GM12878 (cell line): ENCODE measurements around the gene TRPV3.

Experiments
- BHLHE40 ChIP-seq, 2 experiments: fragments of 450-650 bp in 1 of 2; IDR thresholded peaks; 2 replicates each; pipeline ENCODE4 v1.6.1; 2011 to 2017; ENCODE audit warnings: low read depth in 2 of 2, borderline replicate concordance in 1 of 2, improper control_type of control experiment in 1 of 2, low read length in 1 of 2, mild to moderate bottlenecking in 1 of 2
- CEBPB ChIP-seq, 2 experiments: fragments of 150-350 bp in 1 of 2; IDR thresholded peaks; 2 replicates each; pipeline ENCODE4 v1.6.1; 2012 to 2014; ENCODE audit warnings: low read depth in 2 of 2, low read length in 2 of 2, borderline replicate concordance in 1 of 2, inconsistent platforms in 1 of 2
- CTCF ChIP-seq, 3 experiments: IDR thresholded peaks in 2 of 3; conservative IDR thresholded peaks in 1 of 3; 2 replicates each; pipeline ENCODE4 v1.5.1; 2011; ENCODE audit warnings: low read depth in 3 of 3, low read length in 3 of 3, mild to moderate bottlenecking in 3 of 3, control low read depth in 2 of 3, moderate library complexity in 2 of 3, inconsistent platforms in 1 of 3, mixed read lengths in 1 of 3; ENCODE audit not compliant: control insufficient read depth in 2 of 3, insufficient read depth in 1 of 3; ENCODE audit errors: extremely low read depth in 1 of 3
- HDAC6 ChIP-seq: fragments of 200-600 bp; sonication (generic); IDR thresholded peaks from one replicate; pipeline ENCODE4 v1.8.0; 2017; ENCODE audit warnings: antibody characterized with exemption; ENCODE audit not compliant: unreplicated experiment
- MAX ChIP-seq: IDR thresholded peaks from 2 replicates; pipeline ENCODE4 v1.6.1; 2012; ENCODE audit warnings: low read depth, low read length, improper control_type of control experiment
- POLR2A ChIP-seq: IDR thresholded peaks from 2 replicates; pipeline ENCODE4 v1.6.1; 2011; ENCODE audit warnings: low read depth, mild to moderate bottlenecking, low read length
- POLR2AphosphoS5 ChIP-seq: IDR thresholded peaks from 2 replicates; pipeline ENCODE4 v1.6.1; 2011; ENCODE audit warnings: mild to moderate bottlenecking, low read length, inconsistent platforms
- RAD21 ChIP-seq: IDR thresholded peaks from 2 replicates; pipeline ENCODE4 v1.6.1; 2011; ENCODE audit warnings: mild to moderate bottlenecking, low read depth, low read length, moderate library complexity; ENCODE audit not compliant: insufficient read depth
- USF2 ChIP-seq: IDR thresholded peaks from 2 replicates; pipeline ENCODE4 v1.6.1; 2011; ENCODE audit warnings: low read depth, low read length, improper control_type of control experiment, borderline replicate concordance
- ZBTB11 ChIP-seq: fragments of 450-650 bp; formaldehyde crosslinking; IDR thresholded peaks from 2 replicates; pipeline ENCODE4 v1.5.0; 2022; ENCODE audit warnings: mild to moderate bottlenecking, missing genetic modification characterization

- TF ChIP-seq CTCF (IDR thresholded peaks at IDR 0.05 in 2 of 3, conservative IDR thresholded peaks at IDR 0.05 in 1 of 3; ENCODE audit: control insufficient read depth in 2 of 3, extremely low read depth in 1 of 3, insufficient read depth in 1 of 3, low read depth in 3 of 3, low read length in 3 of 3) = no peak
- TF ChIP-seq CEBPB (IDR thresholded peaks at IDR 0.05; ENCODE audit: borderline replicate concordance in 1 of 2, low read depth in 2 of 2, low read length in 2 of 2) = no peak
- TF ChIP-seq POLR2A = no peak
- no peak for TF ChIP-seq RAD21
- no peak for TF ChIP-seq USF2
- no peak for TF ChIP-seq POLR2AphosphoS5
- no peak for TF ChIP-seq BHLHE40 (IDR thresholded peaks at IDR 0.05; ENCODE audit: borderline replicate concordance in 1 of 2, low read depth in 2 of 2, low read length in 1 of 2)
- no peak for TF ChIP-seq ZBTB11
- no peak for TF ChIP-seq HDAC6
- no peak for TF ChIP-seq MAX
Measured at GRCh38 chr17:3585826-3586225, 28.2 kb upstream of the TRPV3 start.
